ENCODE results near the gene APCDD1L.
A peak's percentile ranks its signal among the peaks of the same experiment; 100 is the strongest.
"Not testable (repeated sequence)": the region's sequence is repeated elsewhere in the genome, so short reads cannot be mapped to it uniquely, and the experiment has no call there.

The APCDD1L gene

GRCh38 chr20:58513580-58514285 lies 1.5 kb downstream of the APCDD1L start:
- Histone ChIP-seq H3K9ac (ENCODE audit: insufficient read length) (no peak overlapping the region), H3K4me3 (no peak overlapping the region), H3K36me3 (ENCODE audit: insufficient read depth, low read length) (no peaks in the 10 kb centered on the region), H3K27ac (no peak overlapping the region), H3K9me3 (ENCODE audit: low read depth, low read length) (no peaks in the 10 kb centered on the region)
- no peak for DNase-seq (ENCODE audit: low read depth, low spot score)
- TF ChIP-seq FOXP2 (optimal IDR thresholded peaks at IDR 0.05; ENCODE audit: control extremely low read depth, extremely low read length, insufficient read depth) (no peak), POLR2AphosphoS5 (IDR thresholded peaks at IDR 0.05; ENCODE audit: borderline replicate concordance, low read depth, low read length) (no peak), EZH2 (IDR thresholded peaks at IDR 0.05) (no peak)

- H3K36me3 ChIP-seq (ENCODE audit: insufficient read depth, low read length): no peaks in the 10 kb centered on the region
- DNase-seq (ENCODE audit: low read depth, low spot score): no peak
- no peak overlapping the region for H3K4me3 ChIP-seq
- H3K9ac ChIP-seq (ENCODE audit: insufficient read length): no peak overlapping the region
- H3K27ac ChIP-seq: no peak overlapping the region
- no peaks in the 10 kb centered on the region for H3K9me3 ChIP-seq (ENCODE audit: low read depth, low read length)
- no peak for TF ChIP-seq FOXP2 (optimal IDR thresholded peaks at IDR 0.05; ENCODE audit: control extremely low read depth, extremely low read length, insufficient read depth)
- no peak for TF ChIP-seq EZH2 (IDR thresholded peaks at IDR 0.05)
- TF ChIP-seq POLR2AphosphoS5 (IDR thresholded peaks at IDR 0.05; ENCODE audit: borderline replicate concordance, low read depth, low read length): no peak
These were observed 2.2 kb downstream of the APCDD1L start for GRCh38 chr20:58512808-58513552.

GRCh38 chr20:58511861-58512260 lies 3.3 kb downstream of the APCDD1L start:
- Histone ChIP-seq H3K4me3 (peak overlapping the region; percentile 60), H3K9me3 (ENCODE audit: low read depth, low read length) (no peaks in the 10 kb centered on the region), H3K36me3 (ENCODE audit: insufficient read depth, low read length) (no peaks in the 10 kb centered on the region), H3K9ac (ENCODE audit: insufficient read length) (peak overlapping the region; percentile 14), H3K27ac (peak overlapping the region; percentile 81)
- DNase-seq (ENCODE audit: low read depth, low spot score): no peak
- TF ChIP-seq FOXP2 (optimal IDR thresholded peaks at IDR 0.05; ENCODE audit: control extremely low read depth, extremely low read length, insufficient read depth) (no peak), EZH2 (IDR thresholded peaks at IDR 0.05) (no peak), POLR2AphosphoS5 (IDR thresholded peaks at IDR 0.05; ENCODE audit: borderline replicate concordance, low read depth, low read length) (no peak)

DNA sequence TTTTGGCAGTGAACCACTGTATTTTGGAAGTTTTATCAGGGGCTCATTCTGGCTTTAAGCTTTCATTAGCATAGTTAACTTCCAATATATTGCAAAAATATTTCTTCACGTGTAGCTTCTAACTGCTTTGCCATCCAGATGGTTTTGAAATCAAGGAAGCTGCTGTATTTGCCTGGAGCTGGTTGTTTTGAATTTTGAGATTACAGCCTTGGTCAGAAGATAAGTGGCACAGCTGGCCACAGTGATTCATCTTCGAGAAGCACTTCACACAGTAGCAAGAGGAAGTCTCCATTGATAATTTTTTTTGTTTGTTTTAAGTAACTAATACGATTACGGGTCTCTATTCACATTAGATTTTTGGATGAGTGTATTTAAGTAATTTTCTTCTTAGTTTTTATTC lies 3.8 kb downstream of the APCDD1L start:
- H3K27ac ChIP-seq: peak overlapping the region; percentile 81
- TF ChIP-seq FOXP2 (optimal IDR thresholded peaks at IDR 0.05; ENCODE audit: control extremely low read depth, extremely low read length, insufficient read depth) (no peak), POLR2AphosphoS5 (IDR thresholded peaks at IDR 0.05; ENCODE audit: borderline replicate concordance, low read depth, low read length) (no peak)
- no peaks in the 10 kb centered on the region for H3K9me3 ChIP-seq (ENCODE audit: low read depth, low read length)
- DNase-seq (ENCODE audit: low read depth, low spot score): no peak
- no peaks in the 10 kb centered on the region for H3K36me3 ChIP-seq (ENCODE audit: insufficient read depth, low read length)
- peak overlapping the region; percentile 60 for H3K4me3 ChIP-seq
- peak overlapping the region; percentile 14 for H3K9ac ChIP-seq (ENCODE audit: insufficient read length)

- Histone ChIP-seq H3K27ac (peak overlapping the region; percentile 81), H3K9ac (ENCODE audit: insufficient read length) (no peak overlapping the region), H3K36me3 (ENCODE audit: insufficient read depth, low read length) (no peaks in the 10 kb centered on the region), H3K4me3 (peak overlapping the region; percentile 60), H3K9me3 (ENCODE audit: low read depth, low read length) (no peaks in the 10 kb centered on the region)
- DNase-seq (ENCODE audit: low read depth, low spot score): no peak
- TF ChIP-seq EZH2 (IDR thresholded peaks at IDR 0.05) (no peak), FOXP2 (optimal IDR thresholded peaks at IDR 0.05; ENCODE audit: control extremely low read depth, extremely low read length, insufficient read depth) (no peak), POLR2AphosphoS5 (IDR thresholded peaks at IDR 0.05; ENCODE audit: borderline replicate concordance, low read depth, low read length) (no peak)
These were observed 4.3 kb downstream of the APCDD1L start for GRCh38 chr20:58510921-58511320.

GRCh38 chr20:58508762-58509395 lies 6.3 kb downstream of the APCDD1L start:
- no peak for DNase-seq (ENCODE audit: low read depth, low spot score)
- no peak overlapping the region for H3K4me3 ChIP-seq
- H3K27ac ChIP-seq: no peak overlapping the region
- H3K36me3 ChIP-seq (ENCODE audit: insufficient read depth, low read length): no peaks in the 10 kb centered on the region
- TF ChIP-seq POLR2AphosphoS5 (IDR thresholded peaks at IDR 0.05; ENCODE audit: borderline replicate concordance, low read depth, low read length): no peak
- TF ChIP-seq FOXP2 (optimal IDR thresholded peaks at IDR 0.05; ENCODE audit: control extremely low read depth, extremely low read length, insufficient read depth): no peak
- no peak for TF ChIP-seq EZH2 (IDR thresholded peaks at IDR 0.05)
- H3K9ac ChIP-seq (ENCODE audit: insufficient read length): no peak overlapping the region
- no peaks in the 10 kb centered on the region for H3K9me3 ChIP-seq (ENCODE audit: low read depth, low read length)

- not testable (repeated sequence) for H3K9me3 ChIP-seq (ENCODE audit: low read depth, low read length); H3K36me3 ChIP-seq (ENCODE audit: insufficient read depth, low read length)
These were observed 8.2 kb downstream of the APCDD1L start for GRCh38 chr20:58506999-58507398.

DNA sequence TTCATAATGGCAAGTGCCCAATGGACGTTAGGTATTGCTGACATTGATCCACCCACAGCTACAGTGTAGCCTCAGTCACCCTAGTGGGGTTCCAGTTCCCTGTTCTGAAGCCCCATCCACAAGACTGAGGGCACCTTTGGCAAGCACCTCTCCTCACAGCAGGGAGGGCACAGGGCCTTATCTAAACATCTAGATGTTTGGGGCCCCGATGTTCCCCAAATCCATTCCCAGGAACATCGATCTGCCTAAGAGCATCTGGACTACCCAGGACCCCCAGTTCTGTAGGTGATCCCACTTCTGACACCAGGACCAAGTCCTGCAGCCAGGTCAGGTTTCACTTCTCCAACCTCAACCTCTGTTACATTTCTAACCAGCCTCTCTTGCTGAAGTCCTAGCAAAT lies 10.6 kb downstream of the APCDD1L start:
- Histone ChIP-seq H3K4me3 (no peak overlapping the region), H3K27ac (no peak overlapping the region), H3K36me3 (ENCODE audit: insufficient read depth, low read length) (no peaks in the 10 kb centered on the region), H3K9ac (ENCODE audit: insufficient read length) (no peak overlapping the region), H3K9me3 (ENCODE audit: low read depth, low read length) (no peaks in the 10 kb centered on the region)
- no peak for DNase-seq (ENCODE audit: low read depth, low spot score)
- TF ChIP-seq EZH2 (IDR thresholded peaks at IDR 0.05) (no peak), POLR2AphosphoS5 (IDR thresholded peaks at IDR 0.05; ENCODE audit: borderline replicate concordance, low read depth, low read length) (no peak), FOXP2 (optimal IDR thresholded peaks at IDR 0.05; ENCODE audit: control extremely low read depth, extremely low read length, insufficient read depth) (no peak)

More at GRCh38 chr20:58506999-58507398, 8.2 kb downstream of the APCDD1L start:
- DNase-seq (ENCODE audit: low read depth, low spot score); H3K27ac ChIP-seq; H3K4me3 ChIP-seq; H3K9ac ChIP-seq (ENCODE audit: insufficient read length): not testable (repeated sequence)
